HCT116 (cell line): ENCODE measurements around the gene SAT1. TPM values are rescaled to one million over a fixed set of nuclear protein-coding genes. Genes with fewer than 3 reads are reported as not detected.
A peak's percentile ranks its signal among the peaks of the same experiment; 100 is the strongest.

Experiments used
- ATAC-seq: fragments of 200-7000 bp; cut with Tn5 transposase; 2 replicates; pipeline ENCODE4 v1.9.1; 2020; ENCODE audit warnings: mild to moderate bottlenecking, moderate library complexity
- BruUV-seq: library from RNA; stranded (reverse); fragments of 400-500 nt; replicated peaks from 2 replicates; lab custom pipeline; 2021; lab: Mats Ljungman, UMichigan
- CTCF ChIA-PET: fragments of 300-600 bp; sonication (Branson Sonifier 250); formaldehyde crosslinking; loops from one replicate; lab custom pipeline; 2021; ENCODE audit warnings: antibody characterized with exemption; lab: Charles Lee
- POLR2A ChIA-PET: fragments of 300-600, 350-600 bp; sonication (Branson Sonifier 250); formaldehyde crosslinking; loops from one replicate; lab custom pipeline; 2021; ENCODE audit warnings: antibody characterized with exemption; lab: Charles Lee
- RAD21 ChIA-PET, 2 experiments: fragments of 300-600 bp; sonication (Branson Sonifier 250); formaldehyde crosslinking; loops; one replicate each; lab custom pipeline; 2023; ENCODE audit warnings: low total read pairs in 2 of 2; ENCODE audit not compliant: uncharacterized antibody in 2 of 2, unreplicated experiment in 2 of 2, low non-redundant PET in 1 of 2; lab: Charles Lee
- DNase-seq: peaks from one replicate; pipeline ENCODE4 v3.0.0-alpha.2; 2010; ENCODE audit warnings: low read depth, low spot score
- H2AFZ ChIP-seq: fragments of 200-600 bp; shearing (Covaris generic), sonication (generic); 2 replicates; pipeline ENCODE4 v1.6.1; 2017; ENCODE audit warnings: low read depth, mixed run types, mixed read lengths, antibody characterized with exemption, low read length; ENCODE audit not compliant: poor library complexity, severe bottlenecking
- H3K27ac ChIP-seq: 2 replicates; pipeline ENCODE4 v1.5.1; 2012; ENCODE audit warnings: low read depth, low read length
- H3K27me3 ChIP-seq: fragments of 200-600 bp; sonication (generic); 2 replicates; pipeline ENCODE4 v1.6.1; 2016; ENCODE audit warnings: mixed run types, low read length, mixed read lengths; ENCODE audit not compliant: insufficient read depth
- H3K36me3 ChIP-seq, 2 experiments: fragments of 200-500 bp in 1 of 2; fragments of 200-600 bp in 1 of 2; sonication (Bioruptor generic) in 1 of 2; sonication (generic) in 1 of 2; 2 replicates each; pipeline versions ENCODE4 v1.5.1 to v1.6.1; 2014 to 2016; ENCODE audit warnings: low read length in 2 of 2, inconsistent platforms in 1 of 2, mixed read lengths in 1 of 2, mixed run types in 1 of 2; ENCODE audit not compliant: insufficient read depth in 2 of 2, control insufficient read depth in 1 of 2
- H3K4me1 ChIP-seq, 2 experiments: fragments of 200-600 bp in 1 of 2; sonication (generic) in 1 of 2; 2 replicates each; pipeline versions ENCODE4 v1.5.1 to v1.6.1; 2012 to 2017; ENCODE audit warnings: low read length in 2 of 2, inconsistent platforms in 1 of 2, mild to moderate bottlenecking in 1 of 2, mixed read lengths in 1 of 2, mixed run types in 1 of 2, moderate library complexity in 1 of 2; ENCODE audit not compliant: insufficient read depth in 2 of 2, control insufficient read depth in 1 of 2
- H3K4me2 ChIP-seq: fragments of 200-600 bp; sonication (generic); 2 replicates; pipeline ENCODE4 v1.6.1; 2017; ENCODE audit warnings: mixed run types, low read length, mixed read lengths
- H3K4me3 ChIP-seq, 2 experiments: fragments of 200-600 bp in 1 of 2; sonication (generic) in 1 of 2; replicated peaks in 1 of 2; 2 replicates each; pipeline ENCODE4 v1.5.1; 2011 to 2016; ENCODE audit warnings: low read length in 2 of 2, control low read depth in 1 of 2, low read depth in 1 of 2, mild to moderate bottlenecking in 1 of 2, mixed read lengths in 1 of 2, mixed run types in 1 of 2
- H3K79me2 ChIP-seq: fragments of 200-600 bp; sonication (generic); 2 replicates; pipeline ENCODE4 v1.6.1; 2017; ENCODE audit warnings: mild to moderate bottlenecking, mixed run types, low read length, moderate library complexity, mixed read lengths; ENCODE audit not compliant: insufficient read depth
- H3K9ac ChIP-seq: fragments of 200-600 bp; sonication (generic); 2 replicates; pipeline ENCODE4 v1.6.1; 2016; ENCODE audit warnings: low read length, mixed read lengths
- H3K9me2 ChIP-seq: fragments of 200-600 bp; sonication (generic), shearing (Covaris generic); 2 replicates; pipeline ENCODE4 v1.6.1; 2017; ENCODE audit warnings: mixed run types, mild to moderate bottlenecking, moderate library complexity; ENCODE audit not compliant: insufficient read depth
- H3K9me3 ChIP-seq, 2 experiments: fragments of 200-500 bp in 1 of 2; fragments of 200-600 bp in 1 of 2; sonication (Bioruptor generic) in 1 of 2; sonication (generic) in 1 of 2; 2 replicates each; pipeline ENCODE4 v1.6.1; 2014 to 2017; ENCODE audit warnings: low read length in 2 of 2, mixed read lengths in 2 of 2, inconsistent platforms in 1 of 2, low read depth in 1 of 2, mild to moderate bottlenecking in 1 of 2, mixed run types in 1 of 2, moderate library complexity in 1 of 2; ENCODE audit not compliant: control insufficient read depth in 1 of 2, insufficient read depth in 1 of 2
- H4K20me1 ChIP-seq: fragments of 200-600 bp; sonication (generic), shearing (Covaris generic); 2 replicates; pipeline ENCODE4 v1.6.1; 2017; ENCODE audit warnings: mixed run types, mild to moderate bottlenecking, moderate library complexity; ENCODE audit not compliant: insufficient read depth
- ATF3 ChIP-seq: IDR thresholded peaks from 2 replicates; pipeline ENCODE4 v1.6.1; 2012
- CBX3 ChIP-seq: IDR thresholded peaks from 2 replicates; pipeline ENCODE4 v1.6.1; 2012; ENCODE audit warnings: low read depth
- CEBPB ChIP-seq: IDR thresholded peaks from 2 replicates; pipeline ENCODE4 v1.6.1; 2012; ENCODE audit warnings: low read depth
- CTCF ChIP-seq, 3 experiments: fragments of 200-600 bp in 1 of 3; sonication (generic) in 1 of 3; IDR thresholded peaks in 2 of 3; conservative IDR thresholded peaks in 1 of 3; 2 replicates each; pipeline ENCODE4 v1.5.1; 2012 to 2017; ENCODE audit warnings: low read depth in 2 of 3, low read length in 2 of 3, antibody characterized with exemption in 1 of 3, borderline replicate concordance in 1 of 3, control low read depth in 1 of 3, mild to moderate bottlenecking in 1 of 3, mixed read lengths in 1 of 3, mixed run types in 1 of 3, moderate library complexity in 1 of 3; ENCODE audit not compliant: insufficient read depth in 1 of 3
- FOSL1 ChIP-seq: IDR thresholded peaks from 2 replicates; pipeline ENCODE4 v1.6.1; 2012; ENCODE audit warnings: low read depth
- JUND ChIP-seq: IDR thresholded peaks from 2 replicates; pipeline ENCODE4 v1.6.1; 2012
- MAX ChIP-seq: IDR thresholded peaks from 2 replicates; pipeline ENCODE4 v1.6.1; 2012
- ZFX ChIP-seq: fragments of 450-650 bp; IDR thresholded peaks from 2 replicates; pipeline ENCODE4 v1.6.1; 2017
- ZNF274 ChIP-seq: fragments of 200-500 bp; sonication (Bioruptor generic); IDR thresholded peaks from 2 replicates; pipeline ENCODE4 v1.6.1; 2014; ENCODE audit warnings: mild to moderate bottlenecking, low read depth, low read length, inconsistent platforms
- intact Hi-C: fragments of 100-400 bp; cut with micrococcal nuclease; formaldehyde crosslinking; loops from 2 replicates; pipeline ENCODE4 v1.10.0; 2022
- total RNA-seq: library from RNA; stranded (reverse); gene quantifications from one replicate; pipeline ENCODE4 v1.2.1, GENCODE V29; 2021; ENCODE audit not compliant: unreplicated experiment

Gene SAT1
- total RNA-seq, 1 experiment from 2014 or later: 821 TPM

- H3K4me2 ChIP-seq: peak overlapping the region; percentile 35
- H3K9me2 ChIP-seq: no peaks in the 10 kb centered on the region
- H3K27ac ChIP-seq: peak overlapping the region; percentile 27; the same call in 1 of the 2 replicates
- ChIA-PET POLR2A (interaction anchor here (0.8 to 2.6 kb wide), 3 partner anchors 21 to 275 kb away, joined by 3 to 9 read pairs (median 4); no protein-coding TSS in a partner anchor), CTCF (interaction anchor here (0.9 kb wide), 1 partner anchor 29 kb away, joined by 3 read pairs; no protein-coding TSS in a partner anchor)
- H3K27me3 ChIP-seq: no peaks in the 10 kb centered on the region
- no peaks in the 10 kb centered on the region for H4K20me1 ChIP-seq
- no peak for ATAC-seq
- no peak for DNase-seq
- H3K4me1 ChIP-seq: peaks cover 26 to 37% of the 10 kb centered on the region in 2 experiments
- intact Hi-C loops: no loop called here
- 0 out of 6 replicates have a peak, but pooled peaks of 1 of the 3 experiments have one; percentile 15 for TF ChIP-seq CTCF (IDR thresholded peaks at IDR 0.05 in 2 of 3, conservative IDR thresholded peaks at IDR 0.05 in 1 of 3; ENCODE audit: borderline replicate concordance in 1 of 3, insufficient read depth in 1 of 3, low read depth in 2 of 3, low read length in 2 of 3)
- TF ChIP-seq CBX3: no peak
- TF ChIP-seq, all 23 proteins: peak for 1
- peaks cover 6% of the 10 kb centered on the region for H3K79me2 ChIP-seq
- BruUV-seq: no TSS peak
- RAD21 ChIA-PET: interaction anchor here in 1 of 2 experiments (0.7 kb wide), 1 partner anchor 9 kb away, joined by 3 read pairs; no protein-coding TSS in a partner anchor
- H3K4me3 ChIP-seq: no peak overlapping the region
- H3K36me3 ChIP-seq: peaks cover 3% of the 10 kb centered on the region in 2 experiments; a peak in 2 of 4 replicates
- H3K9me3 ChIP-seq: no peaks in the 10 kb centered on the region
- peak overlapping the region; percentile 20; the same call in 1 of the 2 replicates for H3K9ac ChIP-seq
- H2AFZ ChIP-seq: no peak overlapping the region
These were observed 3.9 kb upstream of the SAT1 start for GRCh38 chrX:23779025-23779424.

- ATAC-seq (no peak), DNase-seq (no peak)
- Histone ChIP-seq H3K9me2 (no peaks in the 10 kb centered on the region), H3K9me3 (no peaks in the 10 kb centered on the region), H3K27me3 (no peaks in the 10 kb centered on the region), H3K4me2 (peak overlapping the region; percentile 64), H2AFZ (no peak overlapping the region), H3K79me2 (peaks cover 18% of the 10 kb centered on the region), H3K9ac (peak overlapping the region; percentile 56), H3K36me3 (peaks cover 7 to 17% of the 10 kb centered on the region in 2 experiments), H3K4me1 (peaks cover 26 to 60% of the 10 kb centered on the region in 2 experiments), H3K4me3 (peak overlapping the region; percentile 21 to 39), H4K20me1 (0 out of 2 replicates have a peak, but pooled peaks cover 6% of the 10 kb centered on the region), H3K27ac (peak overlapping the region; percentile 90)
- ChIA-PET POLR2A (interaction anchor here (0.6 to 7.7 kb wide), 20 partner anchors 11 to 272 kb away, joined by 3 to 75 read pairs (median 4); partner anchors contain the start of gene ACOT9), CTCF (interaction anchor here (3.2 kb wide), 1 partner anchor 120 kb away, joined by 36 read pairs; no protein-coding TSS in a partner anchor), RAD21 (interaction anchor here in 1 of 2 experiments (1.4 kb wide), 1 partner anchor 119 kb away, joined by 5 read pairs; no protein-coding TSS in a partner anchor)
- intact Hi-C loops: loop anchor here (1.0 to 2.0 kb wide), 2 partner anchors 88 to 120 kb away; no protein-coding TSS in a partner anchor
- BruUV-seq: TSS peak; percentile 71
- TF ChIP-seq CEBPB (no peak), FOSL1 (no peak), MAX (no peak), ZNF274 (no peak), CTCF (IDR thresholded peaks at IDR 0.05 in 2 of 3, conservative IDR thresholded peaks at IDR 0.05 in 1 of 3; ENCODE audit: borderline replicate concordance in 1 of 3, insufficient read depth in 1 of 3, low read depth in 2 of 3, low read length in 2 of 3) (no peak), JUND (no peak), ZFX (no peak), ATF3 (no peak)
These were observed 518 bp upstream of the SAT1 start for GRCh38 chrX:23782455-23782854.
